H9 (cell line): Measurements from ENCODE around the gene HOXA9. TPM values are rescaled to one million over a fixed set of nuclear protein-coding genes. Genes with fewer than 3 reads are reported as not detected.

Source experiments
- DNase-seq: peaks from one replicate; pipeline ENCODE4 v3.0.0-alpha.2; 2017
- H2AFZ ChIP-seq: one replicate; pipeline ENCODE4 v1.6.1; 2013; ENCODE audit warnings: mild to moderate bottlenecking, low read length, control low read depth, moderate library complexity
- H2AK5ac ChIP-seq: 2 replicates; pipeline ENCODE4 v1.6.1; 2013; ENCODE audit warnings: low read length, control low read depth, mixed read lengths; ENCODE audit not compliant: insufficient read length
- H2BK120ac ChIP-seq: one replicate; pipeline ENCODE4 v1.6.1; 2013; ENCODE audit warnings: low read depth, mild to moderate bottlenecking, low read length, control low read depth, inconsistent platforms; ENCODE audit not compliant: poor library complexity, severe bottlenecking
- H2BK12ac ChIP-seq: 2 replicates; pipeline ENCODE4 v1.6.1; 2013; ENCODE audit warnings: low read length, control low read depth, mixed read lengths, low read depth; ENCODE audit not compliant: insufficient read length
- H2BK15ac ChIP-seq: 2 replicates; pipeline ENCODE4 v1.6.1; 2013; ENCODE audit warnings: low read depth, low read length, control low read depth
- H2BK20ac ChIP-seq: one replicate; pipeline ENCODE4 v1.6.1; 2013; ENCODE audit warnings: low read depth, mild to moderate bottlenecking, low read length, control low read depth, inconsistent platforms; ENCODE audit not compliant: poor library complexity, severe bottlenecking
- H2BK5ac ChIP-seq: 2 replicates; pipeline ENCODE4 v1.6.1; 2013; ENCODE audit warnings: low read length, control low read depth, mixed read lengths; ENCODE audit not compliant: insufficient read length
- H3K14ac ChIP-seq: 2 replicates; pipeline ENCODE4 v1.6.1; 2013; ENCODE audit warnings: low read length, control low read depth; ENCODE audit not compliant: insufficient read depth
- H3K18ac ChIP-seq: 2 replicates; pipeline ENCODE4 v1.6.1; 2013; ENCODE audit warnings: low read depth, mild to moderate bottlenecking, mixed read lengths, low read length, control low read depth; ENCODE audit not compliant: insufficient read length
- H3K23ac ChIP-seq: 2 replicates; pipeline ENCODE4 v1.6.1; 2013; ENCODE audit warnings: low read length, control low read depth, mixed read lengths, low read depth; ENCODE audit not compliant: insufficient read length
- H3K23me2 ChIP-seq: 2 replicates; pipeline ENCODE4 v1.6.1; 2013; ENCODE audit warnings: low read depth, mild to moderate bottlenecking, mixed read lengths, low read length, control low read depth; ENCODE audit not compliant: insufficient read length, poor library complexity, severe bottlenecking
- H3K27ac ChIP-seq: 2 replicates; pipeline ENCODE4 v1.5.1; 2013; ENCODE audit warnings: low read length, control low read depth, mixed read lengths, low read depth; ENCODE audit not compliant: insufficient read length
- H3K27me3 ChIP-seq: 2 replicates; pipeline ENCODE4 v1.6.1; 2013; ENCODE audit warnings: low read length, control low read depth, inconsistent platforms; ENCODE audit not compliant: insufficient read depth
- H3K4ac ChIP-seq: 2 replicates; pipeline ENCODE4 v1.6.1; 2013; ENCODE audit warnings: low read depth, mild to moderate bottlenecking, control low read depth, inconsistent platforms, low read length, moderate library complexity
- H3K4me1 ChIP-seq: 2 replicates; pipeline ENCODE4 v1.6.1; 2013; ENCODE audit warnings: low read length, control low read depth, inconsistent platforms; ENCODE audit not compliant: insufficient read depth
- H3K4me2 ChIP-seq: 2 replicates; pipeline ENCODE4 v1.6.1; 2013; ENCODE audit warnings: low read length, control low read depth, mixed read lengths; ENCODE audit not compliant: insufficient read length, insufficient read depth
- H3K56ac ChIP-seq: 2 replicates; pipeline ENCODE4 v1.6.1; 2013; ENCODE audit warnings: low read depth, mild to moderate bottlenecking, mixed read lengths, low read length, control low read depth; ENCODE audit not compliant: insufficient read length
- H3K79me1 ChIP-seq: 2 replicates; pipeline ENCODE4 v1.6.1; 2013; ENCODE audit warnings: low read depth, mild to moderate bottlenecking, moderate library complexity, low read length, control low read depth, inconsistent platforms; ENCODE audit not compliant: insufficient read depth, poor library complexity, severe bottlenecking
- H3K79me2 ChIP-seq: 2 replicates; pipeline ENCODE4 v1.6.1; 2013; ENCODE audit warnings: low read length, control low read depth, inconsistent platforms; ENCODE audit not compliant: insufficient read depth
- H3K9ac ChIP-seq: 2 replicates; pipeline ENCODE4 v1.6.1; 2013; ENCODE audit warnings: low read length, control low read depth, mixed read lengths; ENCODE audit not compliant: insufficient read length; ENCODE audit errors: extremely low read depth
- H3K9me3 ChIP-seq: one replicate; pipeline ENCODE4 v1.6.1; 2013; ENCODE audit warnings: low read depth, low read length, inconsistent platforms; ENCODE audit not compliant: control insufficient read depth
- H3T11ph ChIP-seq: one replicate; pipeline ENCODE4 v1.6.1; 2013; ENCODE audit warnings: mild to moderate bottlenecking, low read length, control low read depth, inconsistent platforms
- H4K20me1 ChIP-seq: one replicate; pipeline ENCODE4 v1.6.1; 2013; ENCODE audit not compliant: control insufficient read depth, insufficient read length, insufficient read depth
- H4K5ac ChIP-seq: 2 replicates; pipeline ENCODE4 v1.6.1; 2013; ENCODE audit warnings: low read depth, mild to moderate bottlenecking, mixed read lengths, low read length, control low read depth; ENCODE audit not compliant: insufficient read length
- H4K8ac ChIP-seq: replicated peaks from 2 replicates; pipeline ENCODE4 v1.6.1; 2013; ENCODE audit warnings: low read length, control low read depth, mixed read lengths, low read depth; ENCODE audit not compliant: insufficient read length
- H4K91ac ChIP-seq: 2 replicates; pipeline ENCODE4 v1.6.1; 2013; ENCODE audit warnings: low read depth, mild to moderate bottlenecking, moderate library complexity, mixed read lengths, low read length, control low read depth; ENCODE audit not compliant: insufficient read length
- H3K27ac Mint-ChIP-seq, 3 experiments: 2 replicates in 2 of 3; 3 replicates in 1 of 3; pipeline ENCODE4 v1.8.0; 2020 to 2021; ENCODE audit warnings: mixed read lengths in 3 of 3, mild to moderate bottlenecking in 1 of 3, moderate library complexity in 1 of 3
- H3K27me3 Mint-ChIP-seq: 2 replicates; pipeline ENCODE4 v1.8.0; 2021; ENCODE audit warnings: low read depth, mild to moderate bottlenecking, moderate library complexity, mixed read lengths
- H3K36me3 Mint-ChIP-seq, 3 experiments: 2 replicates in 2 of 3; 3 replicates in 1 of 3; pipeline ENCODE4 v1.8.0; 2020 to 2021; ENCODE audit warnings: low read depth in 3 of 3, mixed read lengths in 3 of 3; ENCODE audit not compliant: insufficient read depth in 1 of 3
- H3K4me1 Mint-ChIP-seq, 2 experiments: 2 replicates each; pipeline ENCODE4 v1.8.0; 2020; ENCODE audit warnings: mixed read lengths in 2 of 2
- H3K4me3 Mint-ChIP-seq, 2 experiments: 2 replicates in 1 of 2; 3 replicates in 1 of 2; pipeline ENCODE4 v1.8.0; 2020 to 2021; ENCODE audit warnings: mild to moderate bottlenecking in 2 of 2, mixed read lengths in 2 of 2, moderate library complexity in 1 of 2
- H3K9me3 Mint-ChIP-seq, 2 experiments: 2 replicates in 1 of 2; 3 replicates in 1 of 2; pipeline ENCODE4 v1.8.0; 2020; ENCODE audit warnings: mild to moderate bottlenecking in 2 of 2, mixed read lengths in 2 of 2, moderate library complexity in 1 of 2
- WGBS: extraction: QIAGEN DNeasy Blood & Tissue Kit; methylation state at CpG from one replicate; pipeline ENCODE4 v1.1.7; 2013; ENCODE audit warnings: missing lambda C conversion rate, low lambda C conversion rate, mixed read lengths; ENCODE audit not compliant: insufficient read length; ENCODE audit errors: extremely low coverage; 5-methylcytosine and 5-hydroxymethylcytosine counted together
- total RNA-seq: library from RNA; stranded (reverse); gene quantifications from 2 replicates; pipeline ENCODE4 v1.2.1, GENCODE V29; 2021
- TF ChIP-seq, protein P1 (sequence below): fragments of 200-600 bp; sonication (generic); conservative IDR thresholded peaks from 3 replicates; pipeline ENCODE4 v1.8.0; 2021; ENCODE audit warnings: antibody characterized with exemption, mild to moderate bottlenecking

HOXA9 gene
- total RNA-seq, 1 experiment from 2014 or later: not detected

DNA sequence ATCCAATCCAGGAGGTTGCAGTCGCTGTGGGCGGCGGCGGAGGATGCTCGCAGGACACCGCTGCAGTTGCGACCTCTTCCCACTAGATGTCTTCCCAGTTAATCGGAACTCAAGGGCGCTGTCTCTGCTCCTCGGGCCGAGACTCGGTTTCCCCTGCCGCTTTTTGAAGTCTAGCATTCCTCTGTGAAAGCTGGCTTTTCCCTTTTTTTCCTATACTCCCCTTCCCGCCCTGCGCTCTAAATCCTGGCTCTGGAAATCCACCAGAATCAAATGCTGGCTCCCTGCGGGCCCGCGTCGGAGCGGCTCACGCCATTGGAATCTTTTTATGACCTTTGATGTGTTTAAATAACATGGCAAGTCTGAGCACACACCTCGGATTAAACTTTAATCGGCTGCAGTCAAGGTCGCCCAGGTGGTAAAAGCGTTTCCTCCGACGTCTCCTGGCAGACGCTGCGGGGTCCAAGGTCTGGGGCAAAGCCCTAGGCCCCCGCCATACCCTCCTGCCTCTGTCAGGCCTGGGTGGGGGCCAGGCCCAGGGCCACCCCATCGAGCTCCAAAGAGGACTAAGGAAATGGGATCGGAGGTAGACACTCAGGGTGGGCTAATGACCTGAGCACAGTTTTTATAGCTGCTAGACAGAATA lies 45.2 kb upstream of the HOXA9 start:
- Mint-ChIP-seq H3K4me3 (no peak overlapping the region), H3K27ac (no peak overlapping the region), H3K9me3 (peaks cover 2 to 8% of the 10 kb centered on the region in 2 experiments; a peak in 3 of 5 replicates), H3K27me3 (peaks cover 100% of the 10 kb centered on the region), H3K36me3 (no peaks in the 10 kb centered on the region), H3K4me1 (peaks cover 18 to 27% of the 10 kb centered on the region in 2 experiments)
- TF ChIP-seq, protein P1, sequence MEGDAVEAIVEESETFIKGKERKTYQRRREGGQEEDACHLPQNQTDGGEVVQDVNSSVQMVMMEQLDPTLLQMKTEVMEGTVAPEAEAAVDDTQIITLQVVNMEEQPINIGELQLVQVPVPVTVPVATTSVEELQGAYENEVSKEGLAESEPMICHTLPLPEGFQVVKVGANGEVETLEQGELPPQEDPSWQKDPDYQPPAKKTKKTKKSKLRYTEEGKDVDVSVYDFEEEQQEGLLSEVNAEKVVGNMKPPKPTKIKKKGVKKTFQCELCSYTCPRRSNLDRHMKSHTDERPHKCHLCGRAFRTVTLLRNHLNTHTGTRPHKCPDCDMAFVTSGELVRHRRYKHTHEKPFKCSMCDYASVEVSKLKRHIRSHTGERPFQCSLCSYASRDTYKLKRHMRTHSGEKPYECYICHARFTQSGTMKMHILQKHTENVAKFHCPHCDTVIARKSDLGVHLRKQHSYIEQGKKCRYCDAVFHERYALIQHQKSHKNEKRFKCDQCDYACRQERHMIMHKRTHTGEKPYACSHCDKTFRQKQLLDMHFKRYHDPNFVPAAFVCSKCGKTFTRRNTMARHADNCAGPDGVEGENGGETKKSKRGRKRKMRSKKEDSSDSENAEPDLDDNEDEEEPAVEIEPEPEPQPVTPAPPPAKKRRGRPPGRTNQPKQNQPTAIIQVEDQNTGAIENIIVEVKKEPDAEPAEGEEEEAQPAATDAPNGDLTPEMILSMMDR: peak; percentile 84
- no peaks in the 10 kb centered on the region for H3K79me2 ChIP-seq
- no peak overlapping the region for H3K18ac ChIP-seq
- no peak overlapping the region for H2BK15ac ChIP-seq
- no peak overlapping the region for H3K27ac ChIP-seq
- H3K4me2 ChIP-seq: no peak overlapping the region
- H4K8ac ChIP-seq: no peak overlapping the region
- H3K23ac ChIP-seq: no peak overlapping the region
- H3K9me3 ChIP-seq: no peaks in the 10 kb centered on the region
- peaks cover 8% of the 10 kb centered on the region for H3K23me2 ChIP-seq
- H2AFZ ChIP-seq: no peak overlapping the region
- no peaks in the 10 kb centered on the region for H4K20me1 ChIP-seq
- no peak overlapping the region for H3K9ac ChIP-seq
- H2BK12ac ChIP-seq: no peak overlapping the region
- no peak overlapping the region for H2BK120ac ChIP-seq
- H4K5ac ChIP-seq: no peak overlapping the region
- no peak overlapping the region for H2BK5ac ChIP-seq
- peak; percentile 78 for DNase-seq
- peaks cover 100% of the 10 kb centered on the region for H3K27me3 ChIP-seq
- H3K4me1 ChIP-seq: no peaks in the 10 kb centered on the region
- WGBS: no CpG with 5 or more reads among the region's 32 CpGs
- no peak overlapping the region for H3T11ph ChIP-seq
- no peak overlapping the region for H4K91ac ChIP-seq
- no peak overlapping the region for H2AK5ac ChIP-seq
- H3K56ac ChIP-seq: no peak overlapping the region
- H3K4ac ChIP-seq: no peak overlapping the region
- H3K79me1 ChIP-seq: no peaks in the 10 kb centered on the region
- no peak overlapping the region for H2BK20ac ChIP-seq
- H3K14ac ChIP-seq: no peak overlapping the region
